ENCODE measurements around the gene HS3ST3A1. TPM values are rescaled to one million over a fixed set of nuclear protein-coding genes. Genes with fewer than 3 reads are reported as not detected.
"Not testable (repeated sequence)": the region's sequence is repeated elsewhere in the genome, so short reads cannot be mapped to it uniquely, and the experiment has no call there.

Gene HS3ST3A1
- total RNA-seq, 1 experiment from 2014 or later = 10.4 TPM

DNA sequence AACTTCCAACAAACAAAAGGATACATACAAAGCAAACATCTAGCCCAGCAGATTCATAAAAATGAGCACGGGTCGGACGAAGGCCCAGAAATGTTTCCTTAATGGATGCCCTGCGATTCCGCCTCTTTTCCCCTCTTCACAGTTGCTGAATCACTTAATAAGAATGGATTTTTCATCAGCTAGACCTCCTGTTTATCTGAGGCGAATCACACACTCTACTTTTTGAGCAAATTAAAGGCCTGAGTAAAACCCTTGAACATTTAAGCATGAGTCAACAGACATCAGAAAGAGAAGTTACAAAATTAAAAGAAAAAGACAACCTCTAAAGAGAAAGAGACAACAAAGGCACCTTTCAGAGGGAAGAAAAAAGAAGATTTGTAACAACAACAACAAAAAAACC, 44.7 kb downstream of the HS3ST3A1 start:
- no peak for DNase-seq (ENCODE audit: unreplicated experiment)
- H3K4me1 Mint-ChIP-seq (ENCODE audit: insufficient read depth, unreplicated experiment) = peaks cover 23% of the 10 kb centered on the region
- TF ChIP-seq, protein P1, sequence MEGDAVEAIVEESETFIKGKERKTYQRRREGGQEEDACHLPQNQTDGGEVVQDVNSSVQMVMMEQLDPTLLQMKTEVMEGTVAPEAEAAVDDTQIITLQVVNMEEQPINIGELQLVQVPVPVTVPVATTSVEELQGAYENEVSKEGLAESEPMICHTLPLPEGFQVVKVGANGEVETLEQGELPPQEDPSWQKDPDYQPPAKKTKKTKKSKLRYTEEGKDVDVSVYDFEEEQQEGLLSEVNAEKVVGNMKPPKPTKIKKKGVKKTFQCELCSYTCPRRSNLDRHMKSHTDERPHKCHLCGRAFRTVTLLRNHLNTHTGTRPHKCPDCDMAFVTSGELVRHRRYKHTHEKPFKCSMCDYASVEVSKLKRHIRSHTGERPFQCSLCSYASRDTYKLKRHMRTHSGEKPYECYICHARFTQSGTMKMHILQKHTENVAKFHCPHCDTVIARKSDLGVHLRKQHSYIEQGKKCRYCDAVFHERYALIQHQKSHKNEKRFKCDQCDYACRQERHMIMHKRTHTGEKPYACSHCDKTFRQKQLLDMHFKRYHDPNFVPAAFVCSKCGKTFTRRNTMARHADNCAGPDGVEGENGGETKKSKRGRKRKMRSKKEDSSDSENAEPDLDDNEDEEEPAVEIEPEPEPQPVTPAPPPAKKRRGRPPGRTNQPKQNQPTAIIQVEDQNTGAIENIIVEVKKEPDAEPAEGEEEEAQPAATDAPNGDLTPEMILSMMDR (IDR thresholded peaks at IDR 0.05; ENCODE audit: unreplicated experiment) = no peak
- POLR2A ChIA-PET = interaction anchor here (0.7 to 1.1 kb wide), 2 partner anchors 12 to 13 kb away, joined by 3 read pairs; no protein-coding TSS in a partner anchor
- BruUV-seq (replicated peaks) = no TSS peak
- CTCF ChIA-PET = interaction anchor here (0.7 kb wide), 1 partner anchor 359 kb away, joined by 3 read pairs; no protein-coding TSS in a partner anchor
- no peak overlapping the region for H3K4me3 Mint-ChIP-seq (ENCODE audit: unreplicated experiment)
- H3K27ac Mint-ChIP-seq (ENCODE audit: low read depth, unreplicated experiment) = peak overlapping the region; percentile 24
- H3K27me3 Mint-ChIP-seq (ENCODE audit: insufficient read depth, unreplicated experiment) = no peaks in the 10 kb centered on the region
- H3K9me3 Mint-ChIP-seq (ENCODE audit: unreplicated experiment) = no peaks in the 10 kb centered on the region
- peaks cover 7% of the 10 kb centered on the region for H3K36me3 Mint-ChIP-seq (ENCODE audit: insufficient read depth, unreplicated experiment)
- intact Hi-C loops (cut with micrococcal nuclease) = no loop called here

DNA sequence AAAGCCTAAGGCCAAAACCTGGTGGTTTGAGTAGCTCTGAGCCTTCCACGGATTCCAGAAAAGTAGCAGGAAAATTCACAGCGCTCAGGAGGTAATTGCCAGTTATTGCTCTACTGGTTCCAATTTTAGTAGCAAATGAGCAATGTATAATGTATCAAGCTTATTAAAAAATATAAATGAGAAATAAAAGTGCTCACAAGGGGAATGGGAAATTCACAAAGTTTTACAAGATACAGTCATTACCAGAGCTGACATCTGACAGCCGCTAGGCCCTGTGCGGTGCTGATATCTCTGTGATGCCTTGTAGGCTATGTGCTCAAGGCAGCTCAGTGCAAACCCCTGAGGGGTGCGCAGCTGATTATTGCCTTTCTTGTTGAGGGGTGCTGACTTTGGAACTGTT, 47.5 kb downstream of the HS3ST3A1 start:
- H3K27ac Mint-ChIP-seq (ENCODE audit: low read depth, unreplicated experiment) = no peak overlapping the region
- CTCF ChIA-PET = interaction anchor here (0.6 to 0.8 kb wide), 2 partner anchors 34 to 1224 kb away, joined by 3 read pairs; no protein-coding TSS in a partner anchor
- POLR2A ChIA-PET = interaction anchor here (2.0 kb wide), 1 partner anchor 10 kb away, joined by 6 read pairs; no protein-coding TSS in a partner anchor
- intact Hi-C loops (cut with micrococcal nuclease) = no loop called here
- H3K36me3 Mint-ChIP-seq (ENCODE audit: insufficient read depth, unreplicated experiment) = peaks cover 25% of the 10 kb centered on the region
- H3K27me3 Mint-ChIP-seq (ENCODE audit: insufficient read depth, unreplicated experiment) = no peaks in the 10 kb centered on the region
- H3K9me3 Mint-ChIP-seq (ENCODE audit: unreplicated experiment) = peaks cover 13% of the 10 kb centered on the region
- H3K4me3 Mint-ChIP-seq (ENCODE audit: unreplicated experiment) = no peak overlapping the region
- TF ChIP-seq, protein P1 (IDR thresholded peaks at IDR 0.05; ENCODE audit: unreplicated experiment) = no peak
- DNase-seq (ENCODE audit: unreplicated experiment) = no peak
- peaks cover 18% of the 10 kb centered on the region for H3K4me1 Mint-ChIP-seq (ENCODE audit: insufficient read depth, unreplicated experiment)
- BruUV-seq (replicated peaks) = no TSS peak

DNA sequence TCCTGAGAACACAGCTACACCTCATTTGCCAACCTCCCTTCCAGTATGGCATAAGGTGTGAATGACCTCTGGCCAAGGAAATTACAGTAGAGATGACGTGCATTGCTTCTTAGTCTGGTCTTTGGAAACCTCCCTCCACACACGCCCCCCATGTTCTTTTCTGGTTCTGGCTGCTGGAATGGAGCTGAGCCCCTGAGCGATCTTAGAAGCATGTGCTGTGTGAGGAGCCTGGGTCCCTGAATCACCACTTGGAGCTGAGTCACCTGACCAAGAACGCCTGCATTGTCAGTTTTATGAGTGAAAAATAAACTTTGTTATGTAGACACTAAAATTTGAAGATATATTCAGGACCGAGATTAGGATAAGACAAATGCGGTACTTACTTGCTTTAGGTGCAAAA, 51.4 kb downstream of the HS3ST3A1 start:
- Mint-ChIP-seq H3K27ac (ENCODE audit: low read depth, unreplicated experiment) (no peak overlapping the region), H3K36me3 (ENCODE audit: insufficient read depth, unreplicated experiment) (peaks cover 33% of the 10 kb centered on the region), H3K27me3 (ENCODE audit: insufficient read depth, unreplicated experiment) (no peaks in the 10 kb centered on the region), H3K4me3 (ENCODE audit: unreplicated experiment) (no peak overlapping the region), H3K9me3 (ENCODE audit: unreplicated experiment) (peaks cover 15% of the 10 kb centered on the region), H3K4me1 (ENCODE audit: insufficient read depth, unreplicated experiment) (no peaks in the 10 kb centered on the region)
- DNase-seq (ENCODE audit: unreplicated experiment) = no peak
- POLR2A ChIA-PET = no interaction called here
- BruUV-seq (replicated peaks) = no TSS peak
- intact Hi-C loops (cut with micrococcal nuclease) = no loop called here
- TF ChIP-seq, protein P1 (IDR thresholded peaks at IDR 0.05; ENCODE audit: unreplicated experiment) = no peak
- CTCF ChIA-PET = interaction anchor here (0.7 kb wide), 1 partner anchor 57 kb away, joined by 3 read pairs; no protein-coding TSS in a partner anchor

DNA sequence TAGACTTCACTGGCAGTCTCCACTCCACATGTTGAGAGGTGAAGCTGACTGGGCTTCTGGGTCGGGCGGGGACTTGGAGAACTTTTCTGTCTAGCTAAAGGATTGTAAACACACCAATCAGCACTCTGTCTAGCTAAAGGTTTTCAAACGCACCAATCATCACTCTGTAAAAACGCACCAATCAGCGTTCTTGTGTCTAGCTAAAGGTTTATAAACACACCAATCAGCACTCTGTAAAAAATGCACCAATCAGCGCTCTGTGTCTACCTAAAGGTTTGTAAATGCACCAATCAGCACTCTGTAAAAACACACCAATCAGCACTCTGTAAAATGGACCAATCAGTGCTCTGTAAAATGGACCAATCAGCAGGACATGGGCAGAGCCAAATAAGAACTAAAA, 53.2 kb downstream of the HS3ST3A1 start:
- BruUV-seq (replicated peaks); H3K27ac Mint-ChIP-seq (ENCODE audit: low read depth, unreplicated experiment); H3K4me3 Mint-ChIP-seq (ENCODE audit: unreplicated experiment); H3K27me3 Mint-ChIP-seq (ENCODE audit: insufficient read depth, unreplicated experiment); H3K4me1 Mint-ChIP-seq (ENCODE audit: insufficient read depth, unreplicated experiment); DNase-seq (ENCODE audit: unreplicated experiment): not testable (repeated sequence)
- peaks cover 26% of the 10 kb centered on the region for H3K36me3 Mint-ChIP-seq (ENCODE audit: insufficient read depth, unreplicated experiment)
- ChIA-PET CTCF (interaction anchor here (0.6 kb wide), 1 partner anchor 90 kb away, joined by 3 read pairs; no protein-coding TSS in a partner anchor), POLR2A (interaction anchor here (0.8 kb wide), 1 partner anchor 15 kb away, joined by 3 read pairs; no protein-coding TSS in a partner anchor)
- peaks cover 15% of the 10 kb centered on the region for H3K9me3 Mint-ChIP-seq (ENCODE audit: unreplicated experiment)
- intact Hi-C loops (cut with micrococcal nuclease) = loop anchor here (10.0 kb wide), 1 partner anchor 154 kb away; no protein-coding TSS in a partner anchor

Data from MCF 10A (cell line).